ENCODE measurements around the gene DKKL1. TPM values are rescaled to one million over a fixed set of nuclear protein-coding genes. Genes with fewer than 3 reads are reported as not detected.

DKKL1 gene
- total RNA-seq, 1 donor from 2014 or later = not detected

- TF ChIP-seq CTCF (conservative IDR thresholded peaks at IDR 0.05; ENCODE audit: low read depth, low read length) = no peak
- DNase-seq (ENCODE audit: low read depth) = no peak
- no peak overlapping the region for H3K4me3 ChIP-seq (ENCODE audit: low read depth, low read length)
Measured at GRCh38 chr19:49411681-49412326, 48.1 kb downstream of the DKKL1 start.

GRCh38 chr19:49413348-49413747 is 49.7 kb downstream of the DKKL1 start:
- DNase-seq (ENCODE audit: low read depth) = no peak
- no peak overlapping the region for H3K4me3 ChIP-seq (ENCODE audit: low read depth, low read length)
- TF ChIP-seq CTCF (conservative IDR thresholded peaks at IDR 0.05; ENCODE audit: low read depth, low read length) = no peak

GRCh38 chr19:49414256-49414655 is 50.6 kb downstream of the DKKL1 start:
- TF ChIP-seq CTCF (conservative IDR thresholded peaks at IDR 0.05; ENCODE audit: low read depth, low read length) = no peak
- H3K4me3 ChIP-seq (ENCODE audit: low read depth, low read length) = no peak overlapping the region

GRCh38 chr19:49415102-49415809 is 51.6 kb downstream of the DKKL1 start:
- no peak for TF ChIP-seq CTCF (conservative IDR thresholded peaks at IDR 0.05; ENCODE audit: low read depth, low read length)
- no peak for DNase-seq (ENCODE audit: low read depth)
- H3K4me3 ChIP-seq (ENCODE audit: low read depth, low read length) = no peak overlapping the region

More at GRCh38 chr19:49414256-49414655, 50.6 kb downstream of the DKKL1 start:
- DNase-seq (ENCODE audit: low read depth) = no peak

GRCh38 chr19:49415810-49416200 is 52.1 kb downstream of the DKKL1 start:
- H3K4me3 ChIP-seq (ENCODE audit: low read depth, low read length) = no peak overlapping the region
- no peak for TF ChIP-seq CTCF (conservative IDR thresholded peaks at IDR 0.05; ENCODE audit: low read depth, low read length)
- no peak for DNase-seq (ENCODE audit: low read depth)

GRCh38 chr19:49417088-49417487 is 53.4 kb downstream of the DKKL1 start:
- DNase-seq (ENCODE audit: low read depth) = no peak
- no peak for TF ChIP-seq CTCF (conservative IDR thresholded peaks at IDR 0.05; ENCODE audit: low read depth, low read length)

GRCh38 chr19:49418511-49418910 is 54.8 kb downstream of the DKKL1 start:
- TF ChIP-seq CTCF (conservative IDR thresholded peaks at IDR 0.05; ENCODE audit: low read depth, low read length) = no peak
- H3K4me3 ChIP-seq (ENCODE audit: low read depth, low read length) = no peak overlapping the region

More at GRCh38 chr19:49417088-49417487, 53.4 kb downstream of the DKKL1 start:
- no peak overlapping the region for H3K4me3 ChIP-seq (ENCODE audit: low read depth, low read length)

More at GRCh38 chr19:49418511-49418910, 54.8 kb downstream of the DKKL1 start:
- no peak for DNase-seq (ENCODE audit: low read depth)
